HL-60 (cell line): ENCODE results near the gene UTF1.
"Not testable (repeated sequence)": the region's sequence is repeated elsewhere in the genome, so short reads cannot be mapped to it uniquely, and the experiment has no call there.

Experiments
- CTCF ChIP-seq: IDR thresholded peaks from one replicate; pipeline ENCODE4 v1.5.1; 2011; ENCODE audit warnings: low read length, control low read depth, inconsistent platforms; ENCODE audit not compliant: insufficient read depth
- GABPA ChIP-seq: IDR thresholded peaks from 2 replicates; pipeline ENCODE4 v1.6.1; 2012; ENCODE audit warnings: low read depth
- POLR2AphosphoS5 ChIP-seq: IDR thresholded peaks from 2 replicates; pipeline ENCODE4 v1.6.1; 2012; ENCODE audit warnings: low read depth
- REST ChIP-seq: IDR thresholded peaks from 2 replicates; pipeline ENCODE4 v1.6.1; 2012; ENCODE audit warnings: low read depth; ENCODE audit not compliant: insufficient replicate concordance

- TF ChIP-seq REST, CTCF, POLR2AphosphoS5, GABPA: not testable (repeated sequence)
Observed at GRCh38 chr10:133221756-133222155, 8.3 kb upstream of the UTF1 start.
